Measurements from ENCODE around the gene LRIG2.

- no peak for TF ChIP-seq CTCF (IDR thresholded peaks at IDR 0.05)
- no peak for TF ChIP-seq POLR2A (IDR thresholded peaks at IDR 0.05)
Measured at GRCh38 chr1:113046569-113046968, 26.4 kb upstream of the LRIG2 start.

All from lower leg skin (tissue), 3 donors.